Neural progenitor cell (in vitro differentiated cells): ENCODE results near the gene DEPDC1.

Source experiments
- EZH2phosphoT487 ChIP-seq: fragments of 200-600 bp; sonication (generic); IDR thresholded peaks from 2 replicates; pipeline ENCODE4 v1.6.1; 2017; ENCODE audit warnings: antibody characterized with exemption
- TF ChIP-seq, protein P1 (sequence below): fragments of 200-600 bp; sonication (generic); IDR thresholded peaks from 2 replicates; pipeline ENCODE4 v1.5.1; 2017; ENCODE audit warnings: antibody characterized with exemption, mild to moderate bottlenecking

DNA sequence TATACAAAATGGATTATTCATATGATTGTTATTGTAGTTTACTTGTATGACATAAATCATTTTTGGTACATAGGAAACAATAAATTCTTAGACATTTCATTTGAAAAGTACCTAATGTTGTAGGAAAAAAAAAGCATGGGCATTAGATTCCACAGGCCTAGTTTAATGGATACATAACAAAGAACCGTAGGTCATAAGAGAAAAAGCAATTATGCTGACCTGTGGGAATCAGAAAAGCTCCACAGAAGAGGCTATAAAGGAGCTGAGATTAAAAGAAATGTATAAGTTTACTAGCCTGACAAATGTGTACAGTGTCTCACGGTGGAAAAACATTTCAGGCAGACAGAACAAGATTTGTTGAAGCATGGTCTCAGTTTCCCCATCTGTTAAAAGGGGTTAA is 3.7 kb downstream of the DEPDC1 start:
- TF ChIP-seq EZH2phosphoT487 = no peak
- TF ChIP-seq, protein P1, sequence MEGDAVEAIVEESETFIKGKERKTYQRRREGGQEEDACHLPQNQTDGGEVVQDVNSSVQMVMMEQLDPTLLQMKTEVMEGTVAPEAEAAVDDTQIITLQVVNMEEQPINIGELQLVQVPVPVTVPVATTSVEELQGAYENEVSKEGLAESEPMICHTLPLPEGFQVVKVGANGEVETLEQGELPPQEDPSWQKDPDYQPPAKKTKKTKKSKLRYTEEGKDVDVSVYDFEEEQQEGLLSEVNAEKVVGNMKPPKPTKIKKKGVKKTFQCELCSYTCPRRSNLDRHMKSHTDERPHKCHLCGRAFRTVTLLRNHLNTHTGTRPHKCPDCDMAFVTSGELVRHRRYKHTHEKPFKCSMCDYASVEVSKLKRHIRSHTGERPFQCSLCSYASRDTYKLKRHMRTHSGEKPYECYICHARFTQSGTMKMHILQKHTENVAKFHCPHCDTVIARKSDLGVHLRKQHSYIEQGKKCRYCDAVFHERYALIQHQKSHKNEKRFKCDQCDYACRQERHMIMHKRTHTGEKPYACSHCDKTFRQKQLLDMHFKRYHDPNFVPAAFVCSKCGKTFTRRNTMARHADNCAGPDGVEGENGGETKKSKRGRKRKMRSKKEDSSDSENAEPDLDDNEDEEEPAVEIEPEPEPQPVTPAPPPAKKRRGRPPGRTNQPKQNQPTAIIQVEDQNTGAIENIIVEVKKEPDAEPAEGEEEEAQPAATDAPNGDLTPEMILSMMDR = no peak
